Stimulated activated CD4-positive, alpha-beta T cell treated with anti-CD3 and anti-CD28 coated beads, Interleukin-1b, Interleukin-23, amount 100 ng/mL, for 24 hours (primary cell): ENCODE measurements around the gene RP9.
"Not testable (repeated sequence)": the region's sequence is repeated elsewhere in the genome, so short reads cannot be mapped to it uniquely, and the experiment has no call there.

Experiments used
- DNase-seq, 4 experiments: peaks; one replicate each; pipeline ENCODE4 v3.0.0-alpha.2; 2020; ENCODE audit warnings: low read depth in 4 of 4, low spot score in 1 of 4

Gene RP9

DNA sequence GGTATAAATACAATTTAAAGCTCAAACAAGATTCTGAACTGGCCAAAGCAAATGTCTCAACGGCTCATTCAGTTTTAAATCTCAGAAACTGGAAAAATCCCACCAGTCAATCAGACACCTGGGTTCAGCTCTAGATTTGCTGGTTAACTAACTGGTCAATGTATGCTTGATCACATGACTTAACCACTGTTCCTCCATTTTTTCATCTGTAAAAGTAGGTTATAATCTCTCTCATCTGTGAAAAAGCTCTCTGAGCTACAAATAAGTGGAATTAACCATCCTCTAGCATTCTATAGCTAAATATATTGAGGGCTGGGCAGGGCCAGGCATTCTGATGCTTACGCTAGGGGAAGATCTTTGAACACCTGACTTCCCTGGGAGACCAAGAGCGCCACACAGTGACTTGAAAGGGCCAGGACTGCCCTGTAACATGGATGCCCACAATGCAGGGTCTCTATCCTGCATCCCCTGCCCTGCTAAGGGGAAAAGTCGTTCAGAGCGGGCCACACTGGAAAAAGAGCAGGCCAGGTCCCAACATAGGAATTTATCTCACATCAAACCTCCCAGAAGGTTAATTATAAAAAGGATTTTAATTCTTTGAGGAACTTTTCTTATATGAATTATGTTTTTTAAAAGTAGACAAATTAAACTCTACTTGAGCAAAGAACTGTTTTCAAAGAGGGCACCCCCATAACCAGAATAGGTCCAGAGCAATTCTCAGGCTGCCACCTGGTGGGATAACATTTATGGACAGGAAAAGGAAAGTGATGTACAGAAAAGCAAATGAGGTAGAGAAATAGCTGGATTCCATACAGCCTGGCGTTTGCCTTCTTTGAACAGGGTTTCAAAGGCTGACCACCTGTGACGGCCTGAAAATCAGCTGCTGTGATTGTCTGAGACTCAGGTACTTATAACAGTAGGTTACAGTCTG lies 1.8 kb downstream of the RP9 start:
- no peak for DNase-seq

DNA sequence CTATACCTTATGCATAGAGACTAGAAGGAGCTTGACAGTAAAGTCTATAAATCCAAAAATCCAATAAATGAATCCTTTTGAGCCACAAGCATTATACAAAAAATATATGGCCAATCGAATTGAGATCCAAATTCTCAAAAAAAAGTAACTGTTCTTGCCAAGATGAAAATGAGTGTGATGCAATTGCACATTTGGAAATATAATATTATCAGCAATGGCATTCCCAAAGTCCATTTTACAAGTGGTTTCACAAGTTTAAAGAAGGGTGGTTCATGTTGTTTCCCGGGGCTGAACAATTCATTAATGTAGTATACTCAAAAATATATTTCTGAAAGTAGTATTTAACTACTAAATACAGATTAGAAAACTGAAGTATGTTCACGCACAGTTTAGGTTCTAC lies 7.3 kb downstream of the RP9 start:
- no peak for DNase-seq

DNA sequence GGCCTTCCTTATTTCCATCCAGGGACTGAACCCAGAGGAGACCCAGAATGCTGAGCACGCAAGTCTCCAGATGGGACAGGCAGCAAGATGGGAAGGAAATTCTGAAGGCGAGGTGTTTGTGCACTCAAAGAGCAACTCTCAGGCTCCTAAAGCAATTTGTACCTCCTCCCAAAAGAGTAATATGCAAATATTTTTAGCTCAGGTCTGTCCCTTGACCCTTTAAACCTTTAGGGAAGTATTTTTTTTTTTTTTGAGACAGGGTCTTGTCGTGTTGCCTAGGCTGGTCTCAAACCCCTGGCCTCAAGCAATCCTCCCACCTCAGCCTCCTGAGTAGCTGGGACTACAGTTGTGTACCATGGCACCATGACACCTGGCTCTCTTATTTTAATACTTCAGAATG lies 8.4 kb downstream of the RP9 start:
- no peak for DNase-seq

DNA sequence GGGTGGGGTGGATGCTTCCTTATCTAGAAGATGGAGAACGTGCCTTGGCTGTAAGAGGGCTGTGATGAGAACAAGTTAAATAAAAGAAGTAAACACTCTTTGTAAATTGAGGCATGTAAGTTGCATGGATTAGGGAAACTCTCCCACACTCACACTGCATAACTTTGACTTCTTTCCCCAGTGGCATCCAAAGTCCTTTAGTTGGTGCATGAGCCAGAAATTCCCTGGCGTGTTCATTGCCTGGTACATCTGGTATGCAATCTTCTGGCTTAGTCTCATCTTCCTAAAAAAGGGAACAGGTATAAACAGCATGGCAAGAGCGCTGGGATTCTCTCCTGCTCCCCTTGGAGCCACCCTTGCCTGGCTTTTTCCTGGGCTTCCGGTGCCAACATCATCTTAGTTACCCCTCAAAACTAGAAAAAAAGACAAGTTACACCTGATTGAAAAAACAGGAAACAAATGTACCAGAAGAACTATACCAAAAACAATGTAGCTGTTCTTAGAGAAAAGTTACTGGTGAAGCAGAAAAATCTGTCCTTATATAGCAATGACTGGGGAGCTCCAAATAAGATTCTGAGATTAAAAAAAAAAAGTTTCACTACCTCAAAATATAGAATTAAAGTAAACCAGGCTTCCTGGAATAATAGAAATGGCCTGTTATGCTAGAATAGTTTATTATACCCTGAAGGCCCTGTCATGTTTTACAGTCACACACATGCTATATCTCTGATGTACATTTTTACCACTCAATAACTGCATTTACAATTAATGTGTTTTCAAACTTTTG lies 9.9 kb downstream of the RP9 start:
- no peak for DNase-seq

DNA sequence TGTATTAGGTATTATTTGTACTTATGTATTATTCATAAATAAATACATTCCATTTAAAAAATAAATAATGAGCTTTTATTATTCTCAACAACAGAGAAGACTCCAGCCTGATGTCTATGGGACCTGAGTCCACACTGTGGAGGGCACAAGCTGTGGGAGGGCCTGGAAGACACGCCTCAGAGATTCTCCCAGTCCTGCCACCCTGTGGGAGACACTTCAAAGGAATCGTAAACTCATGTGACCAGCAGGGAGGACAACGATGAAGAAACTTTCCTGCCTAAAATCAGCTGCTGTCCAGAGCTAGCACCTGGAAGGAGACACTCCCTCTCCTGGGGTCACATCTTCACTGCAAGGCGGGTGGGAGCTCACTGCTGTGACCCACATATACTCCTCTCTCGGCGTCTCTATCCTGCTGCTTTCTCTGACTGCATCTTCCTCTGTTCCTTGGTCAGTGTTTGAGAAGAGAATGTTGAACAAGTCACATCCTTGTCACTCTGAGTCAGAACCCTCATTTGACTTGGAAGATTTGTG lies 14.4 kb downstream of the RP9 start:
- not testable (repeated sequence) for DNase-seq

DNA sequence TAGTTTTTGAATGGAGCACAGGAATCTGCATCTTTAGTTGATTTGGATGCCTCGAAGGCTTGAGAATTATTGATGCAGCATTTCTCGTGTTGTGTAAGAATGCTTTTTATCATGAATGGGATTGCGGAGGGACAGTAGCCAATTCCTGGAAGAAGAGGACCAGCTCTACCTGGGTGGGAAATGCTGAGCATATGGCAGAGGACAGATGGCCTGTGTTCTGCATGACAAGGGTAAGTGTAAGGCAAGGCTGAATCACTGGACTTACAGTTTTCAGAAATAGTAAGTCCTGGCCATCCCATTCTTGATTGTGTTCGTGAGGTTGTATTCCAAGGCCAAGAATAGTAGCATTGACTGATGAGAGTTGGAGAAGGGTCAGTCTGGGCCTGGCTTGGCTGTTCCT lies 15.9 kb downstream of the RP9 start:
- no peak for DNase-seq

DNA sequence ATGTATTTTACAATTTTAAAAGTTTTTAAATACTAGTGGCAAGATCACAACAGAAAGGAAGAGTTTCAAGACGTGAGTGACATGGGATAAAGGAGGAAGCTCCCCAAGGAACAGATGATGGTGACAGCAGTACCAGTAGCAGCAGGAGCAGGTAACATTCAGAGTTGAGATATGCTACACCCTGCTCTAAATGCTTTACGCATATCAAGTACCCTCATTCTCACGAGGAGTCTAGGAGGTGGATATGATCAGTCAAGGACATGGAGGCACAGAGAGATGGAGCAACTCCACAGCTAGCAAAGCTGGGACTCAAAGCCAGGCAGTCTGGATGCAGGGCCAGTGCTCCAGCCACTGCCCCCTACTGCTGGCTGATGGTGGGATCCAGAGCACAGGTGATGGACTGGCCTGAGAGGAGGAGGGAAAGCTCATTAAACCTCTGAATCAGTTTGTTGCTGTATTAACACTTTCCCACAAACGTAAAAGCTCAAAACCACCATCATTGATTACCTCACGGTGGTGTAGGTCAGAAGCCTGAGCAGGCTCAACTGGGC lies 17.5 kb downstream of the RP9 start:
- no peak for DNase-seq

DNA sequence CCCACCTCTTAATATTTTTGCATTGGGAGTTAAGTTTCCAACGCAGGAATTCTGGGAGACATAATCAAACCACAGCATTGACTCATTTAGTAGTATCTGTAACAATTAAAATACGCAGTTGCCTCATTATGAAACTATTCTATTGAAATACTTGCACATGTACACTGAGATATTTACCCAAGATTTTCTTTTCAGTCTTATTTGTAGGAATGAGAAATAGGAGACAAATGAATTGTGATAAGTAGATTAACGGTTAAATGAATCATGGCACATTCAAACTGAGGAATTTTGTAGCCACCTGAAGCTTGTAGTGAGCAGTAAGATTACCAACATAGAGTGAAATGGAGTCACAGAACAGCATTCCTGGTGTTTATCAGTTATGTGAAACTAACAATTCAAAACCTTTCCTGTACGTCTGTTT lies 18.1 kb downstream of the RP9 start:
- no peak for DNase-seq

DNA sequence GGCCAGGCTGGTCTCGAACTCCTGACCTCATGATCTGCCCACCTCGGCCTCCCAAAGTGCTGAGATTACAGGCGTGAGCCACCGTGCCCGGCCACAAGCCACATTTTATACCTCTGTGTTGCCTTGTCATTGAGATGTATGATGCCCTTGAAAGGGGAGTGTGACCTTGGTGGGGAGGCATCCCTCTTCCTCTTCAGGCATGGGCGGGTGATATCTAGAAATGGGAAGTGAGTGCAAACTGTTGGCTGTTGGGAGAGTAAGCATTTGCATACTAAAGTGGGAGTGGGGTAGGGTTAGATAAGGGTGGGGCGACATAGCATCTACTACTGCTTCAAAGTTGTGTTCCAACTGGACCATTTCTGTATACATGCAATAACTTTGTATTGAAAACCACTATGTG lies 20.1 kb downstream of the RP9 start:
- no peak for DNase-seq

DNA sequence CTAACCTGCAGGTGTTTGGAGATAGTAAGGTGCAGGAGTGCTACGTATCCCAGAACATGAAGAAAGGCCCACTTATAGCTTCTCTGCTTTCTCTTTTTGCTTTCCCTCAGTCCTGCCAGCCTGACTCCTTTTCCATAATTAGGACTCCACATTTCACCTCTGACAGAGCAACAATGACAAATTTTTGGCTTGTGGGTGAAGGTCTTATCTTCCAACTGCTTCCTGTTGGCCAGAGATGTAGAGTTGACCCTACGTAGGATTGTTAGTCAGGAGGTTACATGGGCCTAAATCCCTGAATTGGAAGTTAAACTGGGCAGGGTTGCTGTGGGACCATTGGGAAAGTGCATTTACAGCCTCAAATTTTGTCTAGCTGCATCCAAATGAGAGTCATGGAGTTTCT lies 21.3 kb downstream of the RP9 start:
- DNase-seq: no peak

DNA sequence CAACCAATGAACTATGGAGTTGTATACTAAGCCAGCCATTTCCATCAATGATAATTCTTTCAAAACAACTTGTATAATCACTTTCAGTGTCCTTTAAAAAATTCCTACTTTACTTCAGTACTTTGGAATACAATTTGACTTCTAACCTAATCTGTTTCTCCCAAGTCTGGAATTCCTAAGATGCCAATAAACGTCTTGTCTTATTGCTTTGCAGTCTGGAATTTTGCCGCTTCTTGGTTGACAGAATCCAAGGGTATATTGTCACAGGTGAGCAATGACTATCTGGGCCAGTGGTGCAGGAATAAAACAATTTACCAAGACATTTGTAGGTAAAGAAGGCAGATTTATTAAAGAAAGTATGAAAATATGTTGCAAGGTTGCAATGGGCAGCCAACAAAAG lies 21.8 kb downstream of the RP9 start:
- DNase-seq: no peak

DNA sequence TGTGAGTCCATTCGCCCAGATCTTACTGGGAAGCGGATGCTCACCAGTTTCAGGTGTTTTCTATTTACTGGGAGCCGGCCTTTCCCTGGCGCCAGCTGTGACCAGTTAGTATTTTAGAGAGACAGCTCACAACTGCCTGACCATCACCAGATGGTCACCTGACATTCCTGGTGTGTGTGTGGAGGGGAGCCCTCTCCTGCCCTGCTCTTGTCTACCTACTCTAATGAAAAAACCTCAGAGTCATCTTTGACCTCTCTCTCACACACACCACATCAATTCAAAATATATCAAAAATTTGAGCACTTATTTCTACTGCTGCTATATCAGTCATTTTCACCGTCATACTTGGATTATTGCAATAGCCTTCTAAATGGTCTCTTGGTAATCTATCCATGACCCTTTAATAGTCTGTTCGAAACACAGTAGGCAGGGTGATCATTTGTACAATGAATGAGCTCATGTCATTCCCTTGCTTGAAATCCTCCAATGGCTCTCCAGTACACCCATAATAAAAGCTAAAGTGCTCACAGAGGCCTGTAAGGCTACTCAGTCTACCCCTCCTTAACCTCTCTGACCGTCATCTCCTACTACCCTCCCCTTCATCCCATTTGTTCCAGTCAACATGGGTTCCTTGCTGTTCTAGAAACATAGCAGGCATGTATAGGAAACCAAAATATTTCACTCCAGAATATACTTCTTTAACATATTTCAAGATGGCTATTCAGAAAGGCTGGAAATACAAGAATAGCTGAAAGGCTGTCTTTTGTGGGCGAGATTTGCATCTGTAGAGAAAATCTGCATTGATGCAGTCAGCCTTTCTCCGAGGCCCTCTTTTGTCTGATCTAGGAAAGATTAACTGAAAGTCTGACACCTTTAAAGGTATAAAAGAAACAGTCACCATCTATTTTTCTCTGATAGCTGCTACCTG lies 29.2 kb downstream of the RP9 start:
- DNase-seq: no peak

DNA sequence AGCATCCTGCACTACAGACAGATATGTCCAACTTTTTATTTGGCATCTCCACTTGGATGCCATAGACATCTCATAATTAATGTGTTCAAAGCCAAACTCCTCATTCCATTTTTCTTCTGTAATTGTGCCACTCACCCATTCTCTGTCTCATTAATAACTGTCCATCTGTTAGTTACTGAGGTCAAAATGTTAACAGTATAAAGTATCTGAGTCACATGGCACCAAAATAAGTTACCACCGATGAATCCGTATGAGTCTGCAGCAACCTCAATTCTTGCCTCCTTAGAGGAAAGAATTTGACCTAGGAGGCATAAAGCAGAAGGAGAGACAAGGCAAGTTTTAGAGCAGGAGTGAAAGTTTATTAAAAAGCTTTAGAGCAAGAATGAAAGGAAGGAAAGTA lies 30.1 kb downstream of the RP9 start:
- no peak for DNase-seq

DNA sequence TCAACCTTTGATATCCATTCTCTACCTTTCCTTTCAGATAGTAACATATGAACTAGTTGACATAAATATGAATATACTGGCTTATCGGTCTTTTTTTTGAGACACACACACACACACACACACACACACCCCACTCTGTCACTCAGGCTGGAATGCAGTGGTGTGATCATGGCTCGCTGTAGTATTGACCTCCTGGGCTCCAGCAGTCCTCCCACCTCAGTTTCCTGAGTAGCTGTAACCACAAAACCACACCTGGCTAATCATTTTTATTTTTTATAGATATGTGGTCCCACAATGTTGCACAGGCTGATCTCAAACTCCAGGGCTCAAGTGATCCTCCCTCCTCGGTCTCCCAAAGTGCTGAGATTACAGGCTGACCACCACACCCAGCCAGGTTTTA lies 32.5 kb downstream of the RP9 start:
- DNase-seq: no peak

DNA sequence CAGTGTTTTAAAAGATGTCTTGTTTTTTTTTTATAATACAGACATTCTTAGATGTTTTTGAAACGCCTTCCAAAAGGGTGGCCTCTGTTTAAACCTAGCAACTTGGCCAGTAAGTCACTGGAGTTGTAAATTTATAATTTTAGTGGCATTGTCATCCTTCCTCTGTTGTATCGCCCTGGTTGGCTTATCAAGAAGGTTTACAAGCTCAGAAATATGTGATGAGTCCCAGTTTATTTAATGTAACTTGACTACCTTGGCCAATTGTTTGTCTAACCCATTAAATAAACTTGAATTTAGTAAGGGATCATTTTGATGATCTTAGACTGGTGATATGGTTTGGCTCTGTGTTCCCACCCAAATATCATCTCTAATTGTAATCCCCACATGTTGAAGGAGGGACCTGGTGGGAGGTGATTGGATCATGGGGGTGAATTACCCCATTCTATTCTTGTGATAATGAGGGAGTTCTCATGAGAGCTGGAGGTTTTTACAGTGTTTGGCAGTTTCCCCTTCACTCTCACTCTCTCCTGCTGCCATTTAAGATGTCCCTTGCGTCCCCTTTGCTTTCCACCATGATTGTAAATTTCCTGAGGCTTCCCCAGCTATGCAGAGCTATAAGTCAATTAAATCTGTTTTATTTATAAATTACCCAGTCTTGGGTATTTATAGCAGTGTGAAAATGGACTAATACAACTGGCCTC lies 33.2 kb downstream of the RP9 start:
- no peak for DNase-seq

DNA sequence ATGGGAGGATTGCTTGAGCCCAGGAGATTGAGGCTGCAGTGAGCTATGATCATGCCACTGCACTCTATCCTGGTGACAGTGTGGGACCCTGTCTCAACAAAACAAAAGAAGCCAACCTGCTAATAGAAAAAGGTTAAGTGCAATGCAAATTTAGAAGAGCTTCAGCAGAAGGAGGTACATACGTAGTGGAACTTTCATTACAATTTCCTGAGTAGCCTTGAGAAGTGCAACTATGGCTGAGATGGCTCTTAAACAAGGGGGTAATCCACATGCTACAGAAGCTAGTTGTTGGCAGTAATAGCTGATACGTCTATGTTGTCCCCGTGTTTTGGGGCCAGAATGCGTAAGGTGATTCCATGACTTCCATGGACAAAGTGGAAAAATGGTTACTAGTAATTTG lies 36.0 kb downstream of the RP9 start:
- no peak for DNase-seq

DNA sequence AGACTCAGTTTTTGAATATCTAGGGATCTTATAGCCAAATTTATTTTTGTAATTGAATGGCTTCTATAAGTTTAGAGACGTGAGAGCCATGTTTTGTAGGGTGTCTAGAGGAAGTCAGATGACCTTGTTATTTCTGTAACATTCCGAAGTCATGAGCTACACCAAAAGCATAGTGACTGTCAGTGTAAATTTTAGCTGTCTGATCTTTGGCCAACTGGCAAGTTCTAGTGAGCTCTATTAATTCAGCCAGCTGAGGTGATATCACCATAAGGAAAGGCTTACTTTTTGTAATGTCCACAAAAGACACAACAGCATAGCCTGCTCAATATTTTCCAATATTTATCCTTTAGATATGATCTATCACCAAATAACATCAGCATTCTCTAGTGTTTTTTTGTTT lies 36.7 kb downstream of the RP9 start:
- no peak for DNase-seq

DNA sequence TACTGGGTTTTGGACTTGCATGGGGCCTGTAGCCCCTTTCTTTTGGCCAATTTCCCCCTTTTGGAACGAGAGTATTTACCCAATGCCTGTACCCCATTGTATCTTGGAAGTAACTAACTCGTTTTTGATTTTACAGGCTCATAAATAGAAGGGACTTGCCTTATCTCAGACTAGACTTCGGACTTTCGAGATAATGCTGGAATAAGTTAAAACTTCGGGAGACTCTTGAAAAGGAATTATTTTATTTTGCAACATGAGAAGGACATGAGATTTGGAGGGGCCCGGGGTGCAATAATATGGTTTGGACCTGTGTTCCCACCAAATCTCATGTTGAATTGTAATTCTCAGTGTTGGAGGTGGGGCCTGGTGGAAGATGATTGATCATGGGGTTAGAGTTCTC lies 38.4 kb downstream of the RP9 start:
- no peak for DNase-seq

DNA sequence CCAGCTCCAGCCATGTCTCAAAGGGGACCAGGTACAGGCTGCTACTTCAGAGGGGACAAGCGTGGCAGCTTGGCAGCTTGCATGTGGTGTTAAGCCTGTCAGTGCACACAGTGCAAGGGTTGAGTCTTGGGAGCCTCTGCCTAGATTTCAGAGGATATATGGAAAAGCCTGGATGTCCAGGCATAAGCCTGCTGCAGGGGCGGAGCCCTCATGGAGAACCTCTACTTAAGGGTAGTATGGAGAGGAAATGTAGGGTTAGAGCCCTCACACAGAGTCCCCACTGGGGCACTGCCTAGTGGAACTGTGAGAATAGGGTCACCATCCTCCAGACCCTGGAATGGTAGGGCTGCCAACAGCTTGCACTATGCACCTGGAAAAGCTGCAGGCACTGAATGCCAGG lies 38.9 kb downstream of the RP9 start:
- no peak for DNase-seq

DNA sequence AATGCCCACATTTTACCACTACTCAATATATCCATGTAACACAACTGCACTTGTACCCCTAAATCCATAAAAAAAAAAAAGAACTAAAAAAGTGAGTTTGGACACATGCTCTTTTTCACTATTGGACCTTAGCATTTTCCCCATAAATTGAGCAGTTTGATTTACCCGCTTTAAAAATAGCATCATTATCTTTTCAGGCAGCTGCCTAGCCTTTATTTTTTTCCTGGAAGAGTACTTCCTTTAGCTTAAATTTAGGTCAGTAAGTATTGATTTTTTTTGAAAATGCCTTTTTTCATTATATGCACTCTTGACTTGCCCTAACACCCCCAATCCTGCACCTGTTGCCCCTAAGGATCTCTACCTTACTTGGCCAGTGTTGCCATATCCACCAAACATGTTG lies 41.3 kb downstream of the RP9 start:
- no peak for DNase-seq
